Heart left ventricle (tissue), 13 donors: ENCODE measurements around the gene PTPN13.

Experiments used
- CTCF ChIP-seq, 12 donors: fragments of 200-600 bp; sonication (generic) in 4 of 12; IDR thresholded peaks; one replicate each; pipeline versions ENCODE4 v1.5.0 to v1.8.0; 2018 to 2022; ENCODE audit warnings: antibody characterized with exemption in 12 of 12, mild to moderate bottlenecking in 5 of 12
- POLR2A ChIP-seq, 2 donors: fragments of 450-650 bp; IDR thresholded peaks; one replicate each; pipeline ENCODE4 v1.6.1; 2017; ENCODE audit warnings: antibody characterized with exemption in 2 of 2, mild to moderate bottlenecking in 2 of 2, moderate library complexity in 2 of 2
- donor health status: ischemic (EF 13 %, LVEDD 7.1; RV severe dilation, severe dysfunction).
- donor health status: DM: no; HTN: yes; CAD: no.
- donor health status: DM: no; HTN: no; CAD: no.
- donor health status: ischemic (EF 25% LVEDD 6.9; RV normal size, moderate dysfunction).
- donor health status: ischemic (EF 25% LVEDD 5.7; RV mildly dilated, moderate dysfunction).
- donor health status: ischemic (EF 35%, LVEDD 5.7; RV mildly dilated, moderate dysfunction).
- donor health status: nonischemic (EF 11% LVEDD 7.7; RV severe dilation, severe dysfunction).
- donor health status: DM: yes; HTN: yes; CAD: no.
- donor health status: PGD.
- donor health status: ischemic (EF 29% LVEDD 5.4; RV normal size, mild dysfunction).
- donor health status: nonischemic (EF 23%, LVEDD 6.1; RV moderate dilation, normal function).

- TF ChIP-seq CTCF (IDR thresholded peaks at IDR 0.05) (no peak), POLR2A (IDR thresholded peaks at IDR 0.05) (no peak)
Observed at GRCh38 chr4:86818211-86818610, 224.1 kb downstream of the PTPN13 start.
